Right lobe of liver (tissue), 6 donors: ENCODE results near the gene ANKDD1A. TPM values are rescaled to one million over a fixed set of nuclear protein-coding genes. Genes with fewer than 3 reads are reported as not detected.

ENCODE experiments used
- ATAC-seq, 4 donors: fragments of 200-7000 bp; cut with Tn5 transposase; one replicate each; pipeline ENCODE4 v1.9.1; 2020; ENCODE audit warnings: mild to moderate bottlenecking in 4 of 4, moderate library complexity in 4 of 4
- DNase-seq, 3 donors: peaks; one replicate each; pipeline ENCODE4 v3.0.0-alpha.2; 2020
- H3K27ac ChIP-seq, 3 donors: fragments of 200-600 bp; one replicate each; pipeline ENCODE4 v1.8.0; 2022
- H3K27me3 ChIP-seq, 2 donors: fragments of 200-600 bp; one replicate each; pipeline ENCODE4 v1.8.0; 2022
- H3K36me3 ChIP-seq, 4 donors: fragments of 200-600 bp; sonication (generic) in 1 of 4; one replicate each; pipeline versions ENCODE4 v1.5.1 to v1.8.0; 2017 to 2022; ENCODE audit warnings: control low read depth in 1 of 4
- H3K4me1 ChIP-seq, 4 donors: fragments of 200-600 bp; sonication (generic) in 1 of 4; one replicate each; pipeline versions ENCODE4 v1.5.1 to v1.8.0; 2017 to 2022; ENCODE audit warnings: control low read depth in 1 of 4
- H3K4me3 ChIP-seq, 3 donors: fragments of 200-600 bp; one replicate each; pipeline ENCODE4 v1.8.0; 2022
- H3K9me3 ChIP-seq, 4 donors: fragments of 200-600 bp; sonication (generic) in 1 of 4; one replicate each; pipeline versions ENCODE4 v1.5.1 to v1.8.0; 2017 to 2022; ENCODE audit warnings: control low read depth in 1 of 4
- POLR2A ChIP-seq: fragments of 450-650 bp; IDR thresholded peaks from one replicate; pipeline ENCODE4 v1.6.1; 2017; ENCODE audit warnings: antibody characterized with exemption, mild to moderate bottlenecking
- WGBS: methylation state at CpG from one replicate; pipeline ENCODE4 v1.1.6; 2018; ENCODE audit warnings: low coverage, low lambda C conversion rate; ENCODE audit not compliant: insufficient coverage; ENCODE audit errors: missing lambda C conversion rate; 5-methylcytosine and 5-hydroxymethylcytosine counted together
- intact Hi-C, 2 donors: fragments of 100-400 bp; cut with DNase I; formaldehyde crosslinking; loops; one replicate each; pipeline versions ENCODE4 v1.11.2 to v1.14.1; 2022
- total RNA-seq, 6 experiments: library from RNA; depleted of rRNA in 2 of 6; stranded (reverse); fragments of >200 nt in 2 of 6; fragmentation: NEBNext Ultra II Directional in 3 of 6; extraction: Animal tissue kit (Norgen Biotek cat#: 25700) in 3 of 6; gene quantifications; one replicate each; pipeline versions ENCODE4 v1.1.0 to v1.2.4, GENCODE V29; 2016 to 2023
- TF ChIP-seq, protein P1 (sequence below), 4 donors: fragments of 200-600 bp in 3 of 4; fragments of 450-650 bp in 1 of 4; IDR thresholded peaks; one replicate each; pipeline versions ENCODE4 v1.5.1 to v1.8.0; 2016 to 2022; ENCODE audit warnings: antibody characterized with exemption in 4 of 4, mild to moderate bottlenecking in 2 of 4
- donor health status: DM: no; HTN: yes; CAD: no.
- donor health status: DM: no; HTN: no; CAD: no.
- donor health status: DM: no; HTN: no; CAD: no.
- donor health status: DM: no; HTN: yes; CAD: no.
- donor health status: DM: no; HTN: yes; CAD: no.

Gene ANKDD1A
- total RNA-seq, 6 experiments from 2014 or later, result 0.29 to 1.1 (median 0.47) TPM

DNA sequence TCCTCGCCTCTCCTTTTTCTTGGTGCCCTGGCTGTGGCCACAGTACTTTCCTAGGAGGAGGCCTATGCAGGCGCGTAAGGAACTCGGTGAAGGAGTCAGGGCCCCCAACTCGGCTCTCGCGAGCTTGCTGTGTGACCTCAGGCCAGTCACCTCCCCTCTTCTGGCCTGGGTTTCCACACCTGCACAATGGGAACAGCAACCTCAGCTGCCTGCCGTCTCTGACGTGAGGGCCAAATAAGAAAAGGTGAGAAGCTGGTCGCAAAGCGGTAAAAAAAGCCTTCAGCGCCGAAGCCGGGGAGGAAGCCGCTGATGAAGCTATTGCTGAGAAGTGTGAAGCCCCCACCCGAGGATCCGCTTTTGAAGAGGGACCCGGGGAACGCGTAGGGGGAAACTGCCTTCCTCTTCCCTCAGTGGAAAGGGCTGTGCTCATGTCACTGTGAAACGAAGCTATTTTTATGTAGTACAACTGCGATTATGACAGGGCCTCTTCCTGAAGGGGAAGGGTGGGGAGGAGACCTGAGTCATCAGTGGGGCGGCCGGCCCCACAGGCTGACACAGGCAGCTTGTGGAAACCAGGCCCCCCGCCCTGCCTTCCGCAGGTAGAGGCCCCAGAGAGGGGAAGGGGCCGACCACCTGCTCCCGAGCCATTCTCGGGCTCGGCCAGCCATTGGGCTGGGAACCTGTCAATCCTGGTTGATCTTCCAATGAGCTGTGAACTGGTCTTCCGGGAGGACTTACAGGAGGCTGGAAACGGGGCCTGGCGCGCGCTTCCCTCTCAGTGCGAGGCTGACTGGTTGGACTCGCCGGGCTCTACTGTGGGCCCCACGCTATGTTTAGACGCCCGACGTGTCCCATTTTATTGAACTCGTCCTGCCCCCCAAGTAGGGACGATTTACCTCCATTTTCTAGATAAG, 18.0 kb upstream of the ANKDD1A start:
- Histone ChIP-seq H3K4me3 (peak overlapping the region in 1 of 3 donors; percentile 13), H3K4me1 (peaks cover 0 to 8% (median 3%) of the 10 kb centered on the region in 4 donors), H3K9me3 (no peaks in the 10 kb centered on the region), H3K27ac (peak overlapping the region; percentile 62 to 85 (median 76)), H3K27me3 (no peaks in the 10 kb centered on the region), H3K36me3 (no peaks in the 10 kb centered on the region)
- TF ChIP-seq, protein P1, sequence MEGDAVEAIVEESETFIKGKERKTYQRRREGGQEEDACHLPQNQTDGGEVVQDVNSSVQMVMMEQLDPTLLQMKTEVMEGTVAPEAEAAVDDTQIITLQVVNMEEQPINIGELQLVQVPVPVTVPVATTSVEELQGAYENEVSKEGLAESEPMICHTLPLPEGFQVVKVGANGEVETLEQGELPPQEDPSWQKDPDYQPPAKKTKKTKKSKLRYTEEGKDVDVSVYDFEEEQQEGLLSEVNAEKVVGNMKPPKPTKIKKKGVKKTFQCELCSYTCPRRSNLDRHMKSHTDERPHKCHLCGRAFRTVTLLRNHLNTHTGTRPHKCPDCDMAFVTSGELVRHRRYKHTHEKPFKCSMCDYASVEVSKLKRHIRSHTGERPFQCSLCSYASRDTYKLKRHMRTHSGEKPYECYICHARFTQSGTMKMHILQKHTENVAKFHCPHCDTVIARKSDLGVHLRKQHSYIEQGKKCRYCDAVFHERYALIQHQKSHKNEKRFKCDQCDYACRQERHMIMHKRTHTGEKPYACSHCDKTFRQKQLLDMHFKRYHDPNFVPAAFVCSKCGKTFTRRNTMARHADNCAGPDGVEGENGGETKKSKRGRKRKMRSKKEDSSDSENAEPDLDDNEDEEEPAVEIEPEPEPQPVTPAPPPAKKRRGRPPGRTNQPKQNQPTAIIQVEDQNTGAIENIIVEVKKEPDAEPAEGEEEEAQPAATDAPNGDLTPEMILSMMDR (IDR thresholded peaks at IDR 0.05), result no peak
- TF ChIP-seq POLR2A, result peak; percentile 38
- ATAC-seq, result peak; percentile 70 to 74 (median 72)
- DNase-seq, result peak; percentile 89 to 94 (median 90)
- intact Hi-C loops, result no loop called here
- 31% methylated on average over 33 of the region's 44 CpGs for WGBS

DNA sequence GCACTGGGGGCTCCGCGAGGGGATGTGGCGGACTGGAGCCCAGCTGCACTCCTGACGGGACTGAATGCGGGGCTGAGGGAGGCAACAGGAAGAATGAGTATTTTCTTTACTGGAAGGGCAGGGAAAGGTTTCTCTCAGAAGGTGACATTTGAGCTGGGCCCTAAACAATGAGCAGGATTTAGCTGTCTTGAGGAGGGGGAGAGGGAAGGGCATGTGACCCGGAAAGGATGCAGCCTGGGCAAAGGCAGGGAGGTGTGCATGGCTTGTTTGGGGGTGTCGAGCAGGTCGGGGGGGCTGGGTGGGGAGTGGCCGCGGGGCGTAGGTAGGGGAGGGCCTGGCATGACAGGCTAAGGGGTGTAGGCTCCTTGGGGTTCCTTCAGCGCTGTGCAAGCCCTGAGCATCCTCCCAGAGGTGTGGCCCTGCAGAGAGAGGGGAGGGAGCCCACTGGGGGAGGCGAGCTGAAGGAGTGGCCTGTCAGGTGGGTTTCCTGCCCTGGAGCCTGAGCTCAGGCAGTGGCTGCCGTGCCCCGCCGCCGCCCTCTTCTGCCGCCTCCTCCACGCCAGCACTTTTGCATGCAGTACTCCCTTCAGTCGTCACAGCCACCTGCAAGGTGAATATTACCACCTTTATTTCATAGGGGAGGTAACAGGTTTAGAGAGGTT, 17.2 kb upstream of the ANKDD1A start:
- WGBS, result 28% methylated on average over 11 of the region's 20 CpGs
- Histone ChIP-seq H3K4me3 (peak overlapping the region in 1 of 3 donors; percentile 13), H3K36me3 (no peaks in the 10 kb centered on the region), H3K4me1 (peaks cover 0 to 8% (median 3%) of the 10 kb centered on the region in 4 donors), H3K27me3 (no peaks in the 10 kb centered on the region), H3K27ac (peak overlapping the region; percentile 62 to 85 (median 76)), H3K9me3 (no peaks in the 10 kb centered on the region)
- intact Hi-C loops, result no loop called here
- DNase-seq (peak in 2 of 3 donors; percentile 45 to 67), ATAC-seq (peak; percentile 1 to 39 (median 6))
- no peak for TF ChIP-seq POLR2A
- TF ChIP-seq, protein P1 (IDR thresholded peaks at IDR 0.05), result no peak

DNA sequence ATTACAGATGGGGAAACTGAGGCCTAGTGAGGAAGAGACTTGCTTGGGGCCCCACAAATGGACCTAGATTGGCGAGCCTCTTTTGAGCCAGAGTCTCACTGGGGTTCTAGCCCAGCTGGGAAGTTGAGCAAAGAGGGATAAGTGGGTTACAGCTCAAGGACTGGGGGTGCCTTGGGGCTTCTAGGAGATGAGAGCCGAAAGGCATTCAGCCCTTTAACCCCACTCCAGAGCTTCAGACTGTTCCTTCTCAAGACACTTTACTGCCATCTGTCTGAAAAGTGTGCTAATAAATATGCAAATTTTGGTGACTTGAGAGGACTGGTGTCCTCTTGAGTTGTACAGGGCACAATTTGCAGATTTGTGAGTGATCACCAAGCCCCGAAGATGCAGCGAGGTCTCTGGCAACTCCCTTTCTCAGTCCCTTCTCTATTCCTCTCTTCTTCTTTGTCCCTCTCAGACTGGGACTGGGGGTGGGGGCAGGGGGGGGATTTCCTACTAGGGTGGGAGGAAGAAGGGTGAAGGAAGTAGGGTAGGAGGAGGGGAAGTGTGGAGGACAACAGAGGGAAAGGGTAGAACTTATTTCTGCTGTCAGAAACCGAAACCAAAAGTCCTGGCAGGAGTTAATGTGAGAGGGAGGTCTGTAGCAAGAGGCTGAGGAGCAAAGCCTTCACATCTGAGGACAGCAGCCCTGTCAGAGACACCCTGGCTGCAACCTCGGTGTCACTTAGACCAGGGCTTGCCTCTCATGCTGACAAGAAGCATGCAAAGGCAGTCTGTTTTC, 16.2 kb upstream of the ANKDD1A start:
- ATAC-seq (peak; percentile 32 to 51 (median 42)), DNase-seq (peak in 1 of 3 donors; percentile 53)
- WGBS, result 51% methylated on average over 5 of the region's 6 CpGs
- H3K27me3 ChIP-seq, result no peaks in the 10 kb centered on the region
- peak overlapping the region in 1 of 3 donors; percentile 3 for H3K4me3 ChIP-seq
- no peaks in the 10 kb centered on the region for H3K9me3 ChIP-seq
- H3K4me1 ChIP-seq, result peaks cover 0 to 8% (median 3%) of the 10 kb centered on the region in 4 donors
- TF ChIP-seq, protein P1 (IDR thresholded peaks at IDR 0.05), result no peak
- no peak for TF ChIP-seq POLR2A
- intact Hi-C loops, result no loop called here
- H3K27ac ChIP-seq, result peak overlapping the region; percentile 56 to 85 (median 76)
- no peaks in the 10 kb centered on the region for H3K36me3 ChIP-seq

DNA sequence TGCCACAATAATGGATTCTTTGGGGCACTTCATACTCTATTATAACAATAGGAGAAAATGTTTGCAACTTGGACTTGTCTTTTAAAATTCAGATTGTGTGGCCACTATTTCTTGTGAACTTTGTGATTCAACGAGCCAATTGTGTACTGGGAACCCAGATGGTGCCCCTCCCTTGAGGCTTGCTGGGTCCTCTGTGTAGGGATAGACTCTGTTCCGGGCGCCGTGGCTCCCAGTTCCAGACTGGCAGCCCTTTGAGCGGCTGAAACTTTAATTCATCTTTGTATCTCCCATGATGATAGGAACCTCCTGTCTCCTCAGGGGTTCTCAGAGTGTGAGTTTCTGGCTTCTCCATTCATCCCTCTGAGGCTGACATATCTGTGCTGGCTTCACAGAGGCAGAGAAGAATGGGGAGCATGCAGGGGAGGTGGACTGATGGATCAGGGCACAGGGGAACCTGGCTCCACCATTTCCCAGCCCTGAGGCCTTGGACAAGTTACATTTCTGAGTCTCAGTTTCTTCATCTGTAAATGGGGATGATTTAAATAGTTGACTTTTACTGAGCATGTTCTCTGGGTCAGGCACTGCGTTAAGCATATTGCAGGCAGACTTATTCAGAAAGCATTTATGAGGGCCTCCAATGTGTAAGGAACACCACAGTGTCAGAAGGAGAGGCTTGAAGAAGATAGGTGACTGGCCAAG, 15.2 kb upstream of the ANKDD1A start:
- Histone ChIP-seq H3K9me3 (peaks cover 0 to 9% (median 0%) of the 10 kb centered on the region in 4 donors), H3K4me3 (no peak overlapping the region), H3K4me1 (peaks cover 0 to 8% (median 3%) of the 10 kb centered on the region in 4 donors), H3K27ac (peak overlapping the region in 2 of 3 donors; percentile 63 to 65), H3K36me3 (no peaks in the 10 kb centered on the region), H3K27me3 (no peaks in the 10 kb centered on the region)
- TF ChIP-seq POLR2A, result no peak
- TF ChIP-seq, protein P1 (IDR thresholded peaks at IDR 0.05), result no peak
- intact Hi-C loops, result no loop called here
- no peak for ATAC-seq
- WGBS, result 84% methylated on average over 6 of the region's 6 CpGs
- DNase-seq, result peak in 1 of 3 donors; percentile 31
